ENCODE data around the gene RASGRF1.

DNA sequence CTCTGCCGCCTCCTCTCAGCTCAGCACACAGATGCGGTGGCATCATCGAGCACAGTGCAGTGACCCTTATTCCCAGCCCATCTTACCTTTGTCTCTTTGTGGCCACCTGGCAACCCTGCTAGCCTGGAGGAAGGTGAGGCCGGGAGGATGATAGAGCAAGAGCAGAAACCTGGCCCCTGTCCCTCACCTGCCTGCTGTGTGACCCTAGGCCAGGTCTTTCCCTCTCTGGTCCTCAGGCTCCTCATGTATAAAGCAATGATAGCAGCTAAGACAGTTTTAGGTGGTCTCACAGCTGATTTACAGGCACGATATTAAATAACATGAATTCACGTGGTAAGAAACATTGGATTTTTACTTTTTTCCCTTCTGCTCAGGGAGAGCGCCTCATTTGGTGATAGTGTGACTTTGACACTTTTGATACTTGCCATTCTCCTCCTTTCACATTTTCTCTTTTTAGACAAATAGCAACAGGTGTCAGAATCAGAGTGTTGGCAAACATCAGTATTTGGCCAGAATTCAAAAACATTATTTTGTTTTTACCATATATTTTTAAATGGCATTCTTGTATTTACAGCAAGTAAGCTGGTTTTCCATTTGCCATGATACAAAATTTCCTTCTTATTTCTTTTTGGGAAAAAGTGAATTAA, 116.2 kb downstream of the RASGRF1 start:
- no peak for TF ChIP-seq TAF1 (IDR thresholded peaks at IDR 0.05; ENCODE audit: borderline replicate concordance, low read depth, low read length)
- TF ChIP-seq POLR2A (IDR thresholded peaks at IDR 0.05; ENCODE audit: low read depth, low read length) = no peak
- no peak for TF ChIP-seq POLR2AphosphoS5 (IDR thresholded peaks at IDR 0.05; ENCODE audit: low read depth, low read length)

Data from GM12892 (cell line).